Adrenal gland (tissue), 5 donors: ENCODE data around the gene BCORL1.

Experiments used
- POLR2A ChIP-seq, 2 donors: fragments of 450-650 bp; IDR thresholded peaks; one replicate each; pipeline ENCODE4 v1.6.1; 2017; ENCODE audit warnings: antibody characterized with exemption in 2 of 2, mild to moderate bottlenecking in 2 of 2, moderate library complexity in 1 of 2
- TF ChIP-seq, protein P1 (sequence below), 6 experiments: fragments of 450-650 bp in 4 of 6; fragments of 200-600 bp in 2 of 6; sonication (generic) in 1 of 6; IDR thresholded peaks; 1 replicate in 5 of 6; 2 replicates in 1 of 6; pipeline versions ENCODE4 v1.5.1 to v1.8.0; 2016 to 2021; ENCODE audit warnings: antibody characterized with exemption in 6 of 6, mild to moderate bottlenecking in 2 of 6, moderate library complexity in 1 of 6
- donor health status: DM: no; HTN: no; CAD: no.

DNA sequence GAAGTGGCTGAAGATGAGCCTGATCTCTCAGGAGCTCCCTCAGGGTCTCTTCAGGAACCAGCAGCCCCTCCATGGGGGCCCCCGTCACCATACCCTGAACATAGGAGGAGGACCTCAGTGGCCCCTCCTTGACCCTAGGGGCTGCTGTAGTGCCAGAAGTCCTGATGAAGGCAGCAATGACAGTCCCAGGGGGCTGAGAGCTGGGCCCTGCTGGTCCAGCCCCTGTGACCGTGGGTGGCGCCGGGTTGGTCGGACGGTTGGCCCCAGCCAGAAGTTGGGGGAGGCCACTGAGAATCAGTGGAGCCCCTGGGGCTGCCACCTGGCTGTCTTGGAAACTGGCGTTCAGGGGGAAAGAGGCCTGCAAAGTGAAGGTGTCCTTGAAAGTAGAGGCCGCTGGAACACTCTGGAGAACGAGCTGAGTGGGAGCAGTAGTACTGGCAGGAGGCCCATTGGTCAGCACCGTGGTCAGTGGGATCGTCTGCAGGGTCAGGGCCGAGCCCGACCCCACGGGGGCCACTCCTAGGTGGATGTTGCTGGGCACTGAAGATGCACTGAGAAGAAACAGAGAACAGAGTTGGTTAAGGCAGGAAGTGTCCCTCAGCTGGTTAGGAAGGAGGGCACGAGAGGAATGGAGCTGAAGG lies 84.7 kb downstream of the BCORL1 start:
- no peak for TF ChIP-seq POLR2A (IDR thresholded peaks at IDR 0.05)
- TF ChIP-seq, protein P1, sequence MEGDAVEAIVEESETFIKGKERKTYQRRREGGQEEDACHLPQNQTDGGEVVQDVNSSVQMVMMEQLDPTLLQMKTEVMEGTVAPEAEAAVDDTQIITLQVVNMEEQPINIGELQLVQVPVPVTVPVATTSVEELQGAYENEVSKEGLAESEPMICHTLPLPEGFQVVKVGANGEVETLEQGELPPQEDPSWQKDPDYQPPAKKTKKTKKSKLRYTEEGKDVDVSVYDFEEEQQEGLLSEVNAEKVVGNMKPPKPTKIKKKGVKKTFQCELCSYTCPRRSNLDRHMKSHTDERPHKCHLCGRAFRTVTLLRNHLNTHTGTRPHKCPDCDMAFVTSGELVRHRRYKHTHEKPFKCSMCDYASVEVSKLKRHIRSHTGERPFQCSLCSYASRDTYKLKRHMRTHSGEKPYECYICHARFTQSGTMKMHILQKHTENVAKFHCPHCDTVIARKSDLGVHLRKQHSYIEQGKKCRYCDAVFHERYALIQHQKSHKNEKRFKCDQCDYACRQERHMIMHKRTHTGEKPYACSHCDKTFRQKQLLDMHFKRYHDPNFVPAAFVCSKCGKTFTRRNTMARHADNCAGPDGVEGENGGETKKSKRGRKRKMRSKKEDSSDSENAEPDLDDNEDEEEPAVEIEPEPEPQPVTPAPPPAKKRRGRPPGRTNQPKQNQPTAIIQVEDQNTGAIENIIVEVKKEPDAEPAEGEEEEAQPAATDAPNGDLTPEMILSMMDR (IDR thresholded peaks at IDR 0.05) = no peak
